ENCODE measurements around the gene PUM2.
A peak's percentile ranks its signal among the peaks of the same experiment; 100 is the strongest.
"Not testable (repeated sequence)": the region's sequence is repeated elsewhere in the genome, so short reads cannot be mapped to it uniquely, and the experiment has no call there.

PUM2 gene

GRCh38 chr2:20350753-20351554, at the start of gene PUM2:
TSS of gene PUM2 (minus strand) at chr2:20350844. CDS start at chr2:20327360, 23,484 bp downstream.
- DNase-seq = peak; percentile 94

DNA sequence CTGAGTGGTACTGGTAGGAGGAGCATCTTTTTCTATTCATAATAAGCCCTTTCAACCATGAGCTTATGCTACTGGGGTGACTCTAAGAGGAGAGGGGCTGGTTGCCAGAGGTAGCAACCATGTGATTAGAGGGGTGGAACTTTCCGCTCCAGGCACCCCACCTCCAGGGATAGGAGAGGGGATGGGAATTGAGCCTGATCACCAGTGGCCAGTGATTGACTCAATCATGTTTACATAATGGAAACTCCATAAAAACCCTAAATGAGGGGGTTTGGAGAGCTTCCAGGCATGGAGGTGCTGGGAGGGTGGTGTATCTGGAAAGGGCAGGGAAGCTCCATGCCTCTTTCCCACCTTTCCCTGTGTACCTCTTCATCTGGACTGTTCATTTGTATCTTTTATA, 49.7 kb upstream of the PUM2 start:
- no peak for DNase-seq

GRCh38 chr2:20398956-20399567, 48.4 kb upstream of the PUM2 start:
- DNase-seq = no peak

- no peak for DNase-seq
These were observed 47.3 kb upstream of the PUM2 start for GRCh38 chr2:20397811-20398447.

GRCh38 chr2:20396356-20397000, 45.8 kb upstream of the PUM2 start:
- DNase-seq = no peak

- no peak for DNase-seq
These were observed 43.3 kb upstream of the PUM2 start for GRCh38 chr2:20393986-20394385.

DNA sequence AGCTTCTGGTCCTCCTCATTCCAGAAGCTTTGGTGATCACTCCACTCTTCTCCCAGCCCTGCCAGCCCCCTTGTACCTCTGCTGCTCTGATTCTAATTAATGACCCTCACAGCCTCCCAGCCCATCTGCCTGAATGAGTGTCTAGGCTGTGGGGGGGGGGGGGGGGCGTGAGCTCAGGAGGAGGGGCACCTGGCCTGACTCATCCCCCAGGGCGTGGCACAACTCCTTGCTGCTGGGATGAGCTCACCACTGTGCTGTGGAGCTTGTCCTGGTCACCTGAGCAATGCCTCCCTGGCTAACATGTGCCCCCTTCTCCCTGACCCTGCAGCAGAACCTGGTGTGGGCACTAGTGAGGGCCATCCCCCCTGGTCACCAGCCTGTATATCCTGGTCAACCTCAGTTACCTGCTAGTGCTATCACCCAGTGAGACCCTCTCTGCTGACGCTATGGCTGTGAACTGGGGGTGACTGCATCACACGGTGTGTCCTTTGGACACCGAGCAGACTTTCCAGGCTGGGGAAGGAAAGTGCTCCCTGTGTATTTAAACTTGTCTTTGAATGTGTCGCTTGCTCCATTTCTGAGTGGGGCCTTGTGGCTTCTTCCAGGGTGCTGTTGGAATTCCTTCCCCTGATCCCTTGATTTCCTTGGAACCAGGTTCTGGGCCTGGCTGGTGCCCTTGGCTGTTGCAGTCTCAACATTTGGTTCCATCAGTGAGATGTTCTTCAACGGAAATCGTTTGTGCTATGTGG, 41.5 kb upstream of the PUM2 start:
- DNase-seq = no peak

- no peak for DNase-seq
These were observed 40.0 kb upstream of the PUM2 start for GRCh38 chr2:20390524-20391123.

- DNase-seq = no peak
These were observed 34.3 kb upstream of the PUM2 start for GRCh38 chr2:20384953-20385352.

DNA sequence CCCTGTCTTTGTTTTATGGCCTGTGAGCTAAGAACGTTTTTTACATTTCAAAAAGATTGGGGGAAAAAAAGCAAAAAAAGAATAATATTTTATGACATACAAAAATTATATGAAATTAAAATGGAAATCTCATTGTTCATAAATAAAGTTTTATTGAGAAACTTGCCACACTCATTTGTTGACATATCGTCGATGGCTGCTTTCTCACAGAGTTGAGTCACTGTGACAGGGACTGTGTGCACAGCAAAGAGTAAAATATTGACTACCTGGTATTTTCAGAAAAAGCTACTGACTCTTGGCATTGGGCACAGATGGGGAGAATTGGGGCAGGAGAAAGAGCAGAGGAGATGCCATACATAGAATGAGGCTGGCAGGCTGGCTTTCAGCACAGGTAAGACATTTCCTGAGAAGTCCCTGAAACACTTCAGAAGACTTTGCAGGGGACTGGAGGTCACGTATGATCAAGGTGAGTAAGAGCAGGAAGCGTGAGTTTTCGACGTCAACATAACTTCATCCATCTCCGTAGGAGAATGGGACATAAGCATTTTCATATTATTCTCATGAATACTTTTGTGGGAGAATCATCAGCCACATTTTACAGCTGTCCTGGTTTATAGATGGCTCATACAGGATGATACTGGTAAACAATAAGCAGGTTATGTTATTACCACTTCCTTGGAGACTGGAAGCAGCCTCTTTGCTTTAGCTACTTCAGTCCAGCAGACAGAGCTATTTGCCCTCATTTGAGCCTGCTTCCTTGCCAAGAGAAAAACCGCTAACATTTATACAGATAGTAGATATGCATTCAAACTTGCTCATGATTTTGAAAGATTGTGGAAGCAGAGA, 32.5 kb upstream of the PUM2 start:
- DNase-seq = no peak

GRCh38 chr2:20381457-20381856, 30.8 kb upstream of the PUM2 start:
- DNase-seq = no peak

GRCh38 chr2:20378891-20379519, 28.4 kb upstream of the PUM2 start:
- no peak for DNase-seq

- DNase-seq = no peak
These were observed 27.7 kb upstream of the PUM2 start for GRCh38 chr2:20378341-20378740.

DNA sequence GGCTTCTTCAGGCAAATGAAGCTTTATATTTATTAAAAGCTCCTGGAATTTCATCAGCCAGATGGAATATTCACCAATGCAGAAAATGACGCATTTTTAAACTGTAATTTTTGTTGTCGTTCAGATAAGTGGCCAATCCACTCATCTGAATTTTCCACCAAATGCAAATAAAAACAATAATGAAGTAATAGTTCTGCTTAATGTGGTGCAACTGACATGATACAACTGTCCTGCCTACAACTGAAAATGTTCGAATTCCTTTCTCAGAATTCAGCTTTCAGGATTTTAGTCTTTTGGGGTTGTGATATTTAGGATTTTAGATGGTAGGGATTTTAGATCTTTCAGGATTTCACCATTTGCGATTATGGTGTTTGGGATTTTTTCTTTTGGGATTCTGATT, 27.1 kb upstream of the PUM2 start:
- no peak for DNase-seq

- not testable (repeated sequence) for DNase-seq
These were observed 24.3 kb upstream of the PUM2 start for GRCh38 chr2:20374982-20375381.

DNA sequence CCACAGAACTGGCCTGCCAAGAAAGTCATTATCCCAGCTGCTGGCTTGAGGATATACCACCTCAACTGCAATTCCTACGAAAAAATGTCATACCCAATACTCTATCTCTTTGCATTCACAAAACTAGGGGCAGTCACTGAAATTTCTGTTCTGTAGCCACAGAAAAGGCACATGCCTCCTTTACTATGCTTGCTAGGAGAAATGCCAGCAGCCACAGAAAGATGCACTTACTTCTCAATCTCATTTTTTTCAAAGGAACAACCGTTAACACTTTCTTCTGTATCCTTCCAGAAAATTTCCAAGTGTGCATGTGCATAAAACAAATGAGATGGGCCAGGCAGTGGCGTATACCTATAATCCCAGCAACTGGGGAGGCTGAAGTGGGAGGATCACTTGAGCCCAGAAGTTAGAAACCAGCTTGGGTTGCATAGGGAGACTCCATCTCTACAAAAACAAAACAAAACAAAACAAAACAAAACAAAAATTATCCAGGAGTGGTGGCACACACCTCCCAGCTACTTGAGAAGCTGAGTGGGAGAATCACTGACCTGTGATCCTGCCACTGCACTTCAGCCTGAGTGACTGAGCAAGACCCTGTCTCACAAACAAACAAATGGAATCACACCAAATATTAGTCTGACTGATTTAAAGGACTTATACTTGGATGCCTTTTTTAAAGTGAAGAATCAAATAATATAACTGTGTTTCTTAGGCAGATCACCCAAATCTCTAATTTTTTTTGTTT, 22.4 kb upstream of the PUM2 start:
- no peak for DNase-seq

DNA sequence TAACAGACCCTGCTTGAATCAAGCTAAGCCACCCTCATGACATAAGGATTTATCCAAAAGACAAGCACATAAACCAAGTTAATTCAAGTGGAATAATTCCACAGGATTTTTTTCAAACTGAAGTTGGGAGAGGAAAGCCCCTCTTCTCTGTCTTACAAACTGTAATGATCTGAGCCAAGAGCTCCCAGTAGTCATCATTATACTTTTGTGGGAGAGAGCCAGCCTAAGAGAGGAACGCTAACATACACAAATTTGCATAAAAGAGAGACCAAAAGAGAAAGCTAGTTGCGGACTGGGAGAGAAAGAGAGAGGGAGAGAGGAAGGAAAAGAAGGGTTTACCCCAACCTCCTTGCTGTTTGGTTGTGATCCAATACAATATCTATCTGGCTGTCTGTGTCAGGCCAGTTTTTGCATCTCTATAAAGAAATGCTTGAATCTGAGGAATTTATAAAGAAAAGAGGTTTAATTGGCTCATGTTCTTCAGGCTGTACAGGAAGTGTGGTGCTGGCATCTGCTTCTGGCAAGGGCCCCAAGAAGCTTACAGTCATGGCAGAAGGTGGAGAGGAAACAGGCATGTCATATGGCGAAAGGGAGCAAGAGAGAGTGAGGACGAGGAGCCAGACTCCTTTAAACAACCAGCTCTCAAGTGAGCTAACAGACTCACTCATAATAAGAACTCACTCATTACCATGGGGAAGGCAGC, 20.8 kb upstream of the PUM2 start:
- DNase-seq = no peak

GRCh38 chr2:20370191-20370590, 19.5 kb upstream of the PUM2 start:
- DNase-seq = no peak

GRCh38 chr2:20369366-20369765, 18.7 kb upstream of the PUM2 start:
- DNase-seq = no peak

- DNase-seq = no peak
These were observed 18.1 kb upstream of the PUM2 start for GRCh38 chr2:20368706-20369105.
